ENCODE measurements around the gene FOXD4L3.
"Not testable (repeated sequence)": the region's sequence is repeated elsewhere in the genome, so short reads cannot be mapped to it uniquely, and the experiment has no call there.

The FOXD4L3 gene

DNA sequence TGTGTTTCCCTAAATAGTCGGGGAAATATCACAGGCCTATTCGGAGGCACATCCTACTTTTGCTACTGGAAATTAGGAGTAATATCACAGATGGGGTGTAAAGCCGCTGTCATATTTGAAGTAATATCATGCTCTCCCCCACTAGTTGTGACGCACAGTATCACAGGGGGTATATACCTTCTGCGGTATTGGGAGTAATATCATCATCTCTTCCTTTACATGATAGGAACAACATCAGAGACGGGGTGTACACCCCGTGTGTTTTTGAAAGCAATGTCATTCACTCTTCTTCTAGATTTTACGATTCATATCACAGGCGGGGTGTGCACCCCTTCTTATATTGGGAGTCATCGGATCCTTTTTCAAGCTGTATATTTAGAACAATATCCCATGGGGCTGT lies 15.5 kb downstream of the FOXD4L3 start:
- WGBS, 2 experiments = 74 to 76% methylated on average over 6 to 7 of the region's 10 CpGs
- not testable (repeated sequence) for H3K27ac ChIP-seq (ENCODE audit: insufficient read depth, low read depth, low read length, poor library complexity, severe bottlenecking); H3K36me3 ChIP-seq (ENCODE audit: control insufficient read depth, insufficient read depth, low read length); H3K4me3 ChIP-seq (ENCODE audit: insufficient read depth, low read depth, low read length); H3K27me3 ChIP-seq (ENCODE audit: control insufficient read depth, insufficient read depth, low read length, poor library complexity, severe bottlenecking); H3K9me3 ChIP-seq (ENCODE audit: control insufficient read depth, low read length); H3K4me1 ChIP-seq (ENCODE audit: control insufficient read depth, insufficient read depth, low read length)

DNA sequence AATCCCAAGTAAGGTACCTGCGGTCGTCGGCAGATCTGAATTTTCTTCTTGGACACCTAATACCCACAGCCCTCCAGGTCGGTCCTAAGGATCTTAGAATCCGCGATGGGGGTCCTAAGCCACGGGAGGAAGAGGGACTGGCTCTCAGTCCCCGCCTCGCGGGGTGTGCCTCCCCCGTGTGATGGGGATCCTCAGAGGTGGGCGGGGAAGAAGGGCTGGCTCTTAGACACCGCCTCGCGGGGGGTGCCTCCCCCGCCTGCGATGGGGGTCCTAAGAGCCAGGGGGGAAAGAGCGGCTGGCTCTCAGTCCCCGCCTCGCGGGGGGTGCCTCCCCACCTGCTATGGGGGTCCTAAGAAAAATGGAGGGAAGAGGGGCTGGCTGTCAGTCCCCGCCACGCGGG lies 21.1 kb downstream of the FOXD4L3 start:
- H3K36me3 ChIP-seq (ENCODE audit: control insufficient read depth, insufficient read depth, low read length); H3K27me3 ChIP-seq (ENCODE audit: control insufficient read depth, insufficient read depth, low read length, poor library complexity, severe bottlenecking); H3K4me3 ChIP-seq (ENCODE audit: insufficient read depth, low read depth, low read length); H3K9me3 ChIP-seq (ENCODE audit: control insufficient read depth, low read length); H3K27ac ChIP-seq (ENCODE audit: insufficient read depth, low read depth, low read length, poor library complexity, severe bottlenecking); H3K4me1 ChIP-seq (ENCODE audit: control insufficient read depth, insufficient read depth, low read length): not testable (repeated sequence)
- no CpG with 5 or more reads among the region's 24 CpGs for WGBS, 2 experiments

DNA sequence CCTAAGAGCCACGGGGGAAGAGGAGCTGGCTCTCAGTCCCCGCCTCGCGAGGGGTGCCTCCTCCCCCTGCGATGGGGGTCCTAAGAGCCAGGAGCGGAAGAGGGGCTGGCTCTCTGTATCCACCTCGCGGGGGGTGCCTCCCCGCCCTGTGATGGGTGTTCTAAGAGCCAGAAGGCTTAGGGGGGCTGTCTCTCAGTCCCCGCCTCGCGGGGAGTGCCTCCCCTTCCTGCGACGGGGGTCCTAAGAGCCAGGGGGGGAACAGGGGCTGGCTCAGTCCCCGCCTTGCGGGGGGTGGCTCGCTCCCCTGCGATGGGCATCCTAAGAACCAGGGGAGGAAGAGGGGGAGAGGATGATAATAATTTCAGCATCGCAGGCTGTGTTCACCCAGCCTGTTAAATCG lies 21.9 kb downstream of the FOXD4L3 start:
- H3K9me3 ChIP-seq (ENCODE audit: control insufficient read depth, low read length); H3K4me3 ChIP-seq (ENCODE audit: insufficient read depth, low read depth, low read length); H3K27me3 ChIP-seq (ENCODE audit: control insufficient read depth, insufficient read depth, low read length, poor library complexity, severe bottlenecking); H3K36me3 ChIP-seq (ENCODE audit: control insufficient read depth, insufficient read depth, low read length); H3K27ac ChIP-seq (ENCODE audit: insufficient read depth, low read depth, low read length, poor library complexity, severe bottlenecking); H3K4me1 ChIP-seq (ENCODE audit: control insufficient read depth, insufficient read depth, low read length): not testable (repeated sequence)
- 41 to 61% methylated on average over 4 of the region's 20 CpGs for WGBS, 2 experiments

DNA sequence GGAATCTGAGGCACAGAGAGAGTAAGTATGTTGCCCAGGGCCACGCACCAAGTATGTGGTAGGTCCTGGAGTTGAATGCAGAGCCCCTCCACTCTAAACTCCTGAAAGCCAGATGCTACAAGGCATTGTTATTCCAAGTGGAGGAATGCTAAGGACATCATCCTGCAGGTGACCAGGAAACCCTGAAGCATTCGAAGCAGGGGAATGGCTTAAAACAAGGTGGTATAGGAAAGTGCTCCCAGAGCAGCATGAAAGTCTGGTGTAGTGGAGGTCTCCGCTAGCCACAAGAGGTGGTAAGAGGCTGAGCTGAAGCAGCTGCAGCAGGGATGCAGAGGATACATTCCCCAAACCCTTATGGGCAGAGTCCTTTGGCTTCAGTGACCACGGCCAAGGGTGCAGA lies 26.4 kb downstream of the FOXD4L3 start:
- not testable (repeated sequence) for H3K36me3 ChIP-seq (ENCODE audit: control insufficient read depth, insufficient read depth, low read length); H3K4me3 ChIP-seq (ENCODE audit: insufficient read depth, low read depth, low read length); H3K27me3 ChIP-seq (ENCODE audit: control insufficient read depth, insufficient read depth, low read length, poor library complexity, severe bottlenecking); H3K4me1 ChIP-seq (ENCODE audit: control insufficient read depth, insufficient read depth, low read length); H3K9me3 ChIP-seq (ENCODE audit: control insufficient read depth, low read length); H3K27ac ChIP-seq (ENCODE audit: insufficient read depth, low read depth, low read length, poor library complexity, severe bottlenecking)
- WGBS, 2 experiments = 48 to 49% methylated on average over 1 of the region's 4 CpGs

DNA sequence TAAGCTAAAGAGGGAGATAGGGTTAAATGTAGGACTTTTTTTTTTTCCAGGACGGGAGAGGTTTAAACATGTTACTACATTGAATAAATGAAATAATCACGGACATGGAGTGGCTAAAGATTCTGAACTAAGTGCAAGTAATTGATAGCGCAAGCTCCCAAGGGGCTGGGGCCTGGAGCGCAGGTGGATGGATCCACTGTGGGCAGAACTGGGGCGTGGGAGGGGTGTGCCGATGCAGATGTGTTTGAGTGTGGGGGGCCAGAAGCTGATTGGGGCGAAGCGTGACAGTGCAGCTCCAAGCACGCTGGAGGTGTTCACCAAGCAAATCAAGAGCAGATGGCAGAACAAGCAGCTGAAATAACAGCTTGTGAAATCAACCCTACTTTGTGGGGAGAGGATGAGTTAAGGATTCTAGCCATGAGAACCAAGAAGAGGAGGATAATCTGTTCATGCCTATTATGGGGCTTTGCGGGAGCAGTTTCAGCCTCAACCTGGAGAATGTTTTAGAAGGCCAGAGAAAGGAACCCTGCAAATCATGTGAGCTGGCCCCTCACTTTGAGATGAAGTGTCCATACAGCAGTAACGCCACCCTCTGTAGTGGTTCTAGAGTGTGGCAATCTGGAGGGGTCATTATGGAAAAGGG lies 28.0 kb downstream of the FOXD4L3 start:
- H3K4me1 ChIP-seq (ENCODE audit: control insufficient read depth, insufficient read depth, low read length); H3K4me3 ChIP-seq (ENCODE audit: insufficient read depth, low read depth, low read length); H3K36me3 ChIP-seq (ENCODE audit: control insufficient read depth, insufficient read depth, low read length); H3K27me3 ChIP-seq (ENCODE audit: control insufficient read depth, insufficient read depth, low read length, poor library complexity, severe bottlenecking); H3K27ac ChIP-seq (ENCODE audit: insufficient read depth, low read depth, low read length, poor library complexity, severe bottlenecking); H3K9me3 ChIP-seq (ENCODE audit: control insufficient read depth, low read length): not testable (repeated sequence)
- WGBS, 2 experiments = 91 to 99% methylated on average over 4 to 5 of the region's 11 CpGs

DNA sequence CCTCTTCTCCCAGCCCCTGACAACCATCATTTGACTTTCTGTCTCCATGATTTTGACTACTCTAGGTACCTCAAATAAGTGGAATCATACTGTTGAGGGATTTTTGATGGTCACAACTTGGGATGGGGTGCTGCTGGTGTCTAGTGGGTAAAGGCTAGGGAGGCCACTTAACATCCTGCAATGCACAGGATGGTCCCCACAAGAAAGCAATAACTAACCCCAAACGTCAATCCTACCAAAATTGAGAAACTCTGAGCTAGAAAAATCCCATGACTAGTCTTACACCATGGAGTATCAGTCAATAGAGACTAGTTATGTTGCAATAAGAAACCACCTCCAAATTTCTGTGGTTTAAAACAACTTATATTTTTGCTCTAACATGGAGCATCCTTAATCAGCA lies 29.5 kb downstream of the FOXD4L3 start:
- not testable (repeated sequence) for H3K4me1 ChIP-seq (ENCODE audit: control insufficient read depth, insufficient read depth, low read length); H3K36me3 ChIP-seq (ENCODE audit: control insufficient read depth, insufficient read depth, low read length); H3K9me3 ChIP-seq (ENCODE audit: control insufficient read depth, low read length); H3K4me3 ChIP-seq (ENCODE audit: insufficient read depth, low read depth, low read length); H3K27ac ChIP-seq (ENCODE audit: insufficient read depth, low read depth, low read length, poor library complexity, severe bottlenecking); H3K27me3 ChIP-seq (ENCODE audit: control insufficient read depth, insufficient read depth, low read length, poor library complexity, severe bottlenecking)
- no CpG with 5 or more reads among the region's 1 CpG for WGBS, 2 experiments

DNA sequence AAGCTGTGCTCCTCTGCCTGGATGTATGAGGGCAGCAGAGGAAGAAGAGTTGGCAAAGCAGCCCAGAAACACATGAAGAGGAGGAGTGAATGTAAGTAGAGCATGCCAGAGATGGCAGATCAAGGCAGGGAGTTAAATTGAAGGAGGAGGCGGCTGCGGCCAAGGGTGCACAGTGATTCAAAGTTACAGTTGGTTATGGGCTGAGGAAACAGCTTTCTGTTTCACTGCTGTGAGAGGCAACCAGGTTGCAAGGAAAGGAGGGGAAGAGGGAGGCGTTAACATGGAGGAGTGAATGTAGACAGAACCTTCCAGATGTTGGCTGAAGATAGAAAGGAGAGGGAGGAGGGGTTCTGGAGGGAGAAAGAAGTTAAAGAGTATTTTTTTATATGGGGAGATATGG lies 33.3 kb downstream of the FOXD4L3 start:
- not testable (repeated sequence) for H3K27ac ChIP-seq (ENCODE audit: insufficient read depth, low read depth, low read length, poor library complexity, severe bottlenecking); H3K4me3 ChIP-seq (ENCODE audit: insufficient read depth, low read depth, low read length); H3K9me3 ChIP-seq (ENCODE audit: control insufficient read depth, low read length); H3K27me3 ChIP-seq (ENCODE audit: control insufficient read depth, insufficient read depth, low read length, poor library complexity, severe bottlenecking); H3K36me3 ChIP-seq (ENCODE audit: control insufficient read depth, insufficient read depth, low read length); H3K4me1 ChIP-seq (ENCODE audit: control insufficient read depth, insufficient read depth, low read length)
- no CpG with 5 or more reads among the region's 3 CpGs for WGBS, 2 experiments

DNA sequence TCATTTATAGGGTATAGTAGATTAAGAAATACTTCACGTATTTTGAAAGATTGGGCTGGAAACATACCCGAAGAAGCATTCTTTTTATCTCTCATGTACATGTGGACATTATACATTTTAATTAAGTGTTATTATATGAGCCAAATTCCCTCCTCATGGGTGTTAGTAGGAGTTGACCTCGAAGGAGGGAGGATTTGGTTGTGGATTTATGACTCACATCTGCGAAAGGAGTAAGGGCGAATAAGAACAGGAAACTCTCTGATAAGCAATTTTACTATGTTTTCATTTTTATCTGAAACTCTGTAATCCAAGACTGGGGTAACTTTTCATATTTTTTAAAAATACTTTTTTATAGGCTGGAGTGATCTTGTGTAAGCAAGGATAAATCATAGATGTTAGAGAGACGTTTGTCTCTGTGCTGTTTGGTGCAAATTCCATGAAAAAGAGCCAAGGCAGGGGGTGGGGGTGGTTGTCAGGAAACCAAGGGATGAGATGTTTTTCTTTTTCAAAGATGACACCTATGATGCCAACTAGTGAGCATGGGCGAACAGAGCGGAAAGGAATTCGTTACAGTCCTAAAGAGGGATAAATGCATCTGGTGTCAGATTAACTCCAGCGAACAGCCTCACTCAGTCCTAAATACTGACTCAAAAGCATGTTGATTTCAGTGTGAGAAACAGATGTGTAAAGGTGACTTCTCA lies 34.1 kb downstream of the FOXD4L3 start:
- WGBS, 2 experiments = no CpG with 5 or more reads among the region's 10 CpGs
- H3K27me3 ChIP-seq (ENCODE audit: control insufficient read depth, insufficient read depth, low read length, poor library complexity, severe bottlenecking); H3K36me3 ChIP-seq (ENCODE audit: control insufficient read depth, insufficient read depth, low read length); H3K4me3 ChIP-seq (ENCODE audit: insufficient read depth, low read depth, low read length); H3K9me3 ChIP-seq (ENCODE audit: control insufficient read depth, low read length); H3K27ac ChIP-seq (ENCODE audit: insufficient read depth, low read depth, low read length, poor library complexity, severe bottlenecking); H3K4me1 ChIP-seq (ENCODE audit: control insufficient read depth, insufficient read depth, low read length): not testable (repeated sequence)

DNA sequence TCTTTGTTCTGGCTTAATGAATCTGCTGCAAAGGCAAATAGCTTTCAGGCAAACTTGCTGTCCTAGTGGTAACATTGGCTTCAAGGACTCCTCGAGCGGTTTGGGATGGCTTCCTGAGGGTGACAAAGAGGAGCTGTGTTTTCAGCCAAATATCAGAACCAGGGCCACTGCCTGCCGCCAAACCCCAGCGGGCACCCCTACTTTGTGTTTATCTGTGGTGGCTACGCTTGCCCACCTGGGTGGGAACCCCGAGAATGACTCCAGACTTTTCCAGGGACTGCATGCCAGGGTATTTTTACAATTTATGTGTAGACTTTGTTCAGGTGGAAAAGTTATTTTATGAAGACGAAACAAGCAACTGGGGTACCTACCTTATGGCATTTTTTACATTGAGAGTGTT lies 35.3 kb downstream of the FOXD4L3 start:
- H3K9me3 ChIP-seq (ENCODE audit: control insufficient read depth, low read length); H3K27me3 ChIP-seq (ENCODE audit: control insufficient read depth, insufficient read depth, low read length, poor library complexity, severe bottlenecking); H3K4me1 ChIP-seq (ENCODE audit: control insufficient read depth, insufficient read depth, low read length); H3K4me3 ChIP-seq (ENCODE audit: insufficient read depth, low read depth, low read length); H3K27ac ChIP-seq (ENCODE audit: insufficient read depth, low read depth, low read length, poor library complexity, severe bottlenecking); H3K36me3 ChIP-seq (ENCODE audit: control insufficient read depth, insufficient read depth, low read length): not testable (repeated sequence)
- 81 to 90% methylated on average over 6 to 7 of the region's 7 CpGs for WGBS, 2 experiments

DNA sequence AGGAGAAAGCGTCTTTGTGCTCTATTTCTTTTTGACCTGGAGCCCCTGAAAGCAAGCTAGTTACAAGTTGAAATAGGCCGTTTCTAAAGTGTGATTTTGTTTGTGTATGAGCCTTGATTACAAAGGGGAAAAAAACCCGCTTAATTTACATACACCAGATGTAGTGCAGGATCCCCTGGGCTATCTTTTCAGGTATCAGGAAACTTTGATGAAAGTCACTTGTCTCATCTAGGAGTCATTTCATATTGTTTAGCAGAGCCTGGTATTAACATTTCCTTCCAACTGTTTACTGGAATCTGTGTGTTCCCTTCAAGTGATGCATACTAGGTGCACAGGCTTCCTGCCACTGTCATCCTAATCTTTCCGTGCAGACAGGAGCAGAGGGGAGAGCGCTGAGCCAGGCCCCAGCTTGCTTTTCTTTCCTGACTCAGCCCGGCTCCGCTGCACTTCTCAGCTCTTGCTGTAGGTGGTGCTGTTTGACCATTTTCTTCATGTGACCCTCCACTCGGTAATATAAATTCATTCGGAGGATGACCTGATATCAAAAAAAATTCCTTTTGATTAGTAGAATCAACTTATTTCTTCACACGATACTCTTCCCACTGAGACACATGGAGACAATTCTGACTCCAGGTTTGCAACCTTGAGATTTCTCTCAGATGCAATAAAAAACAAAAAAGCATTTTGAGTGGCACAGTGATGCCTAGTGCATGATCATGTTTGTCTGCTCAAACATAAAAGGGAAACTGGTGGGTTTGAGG lies 39.8 kb downstream of the FOXD4L3 start:
- H3K4me3 ChIP-seq (ENCODE audit: insufficient read depth, low read depth, low read length); H3K9me3 ChIP-seq (ENCODE audit: control insufficient read depth, low read length); H3K36me3 ChIP-seq (ENCODE audit: control insufficient read depth, insufficient read depth, low read length); H3K27ac ChIP-seq (ENCODE audit: insufficient read depth, low read depth, low read length, poor library complexity, severe bottlenecking); H3K4me1 ChIP-seq (ENCODE audit: control insufficient read depth, insufficient read depth, low read length): not testable (repeated sequence)
- 21% methylated on average over 2 of the region's 10 CpGs; no CpG with 5 or more reads in 1 of the 2 experiments for WGBS, 2 experiments
- peaks cover 25% of the 10 kb centered on the region for H3K27me3 ChIP-seq (ENCODE audit: control insufficient read depth, insufficient read depth, low read length, poor library complexity, severe bottlenecking)
